NAMALWA (cell line): ENCODE measurements around the gene SPRYD4.
"Not testable (repeated sequence)": the region's sequence is repeated elsewhere in the genome, so short reads cannot be mapped to it uniquely, and the experiment has no call there.

Source experiments
- DNase-seq: peaks from one replicate; pipeline ENCODE4 v3.0.0-alpha.2; 2015; ENCODE audit warnings: low spot score

The SPRYD4 gene

DNA sequence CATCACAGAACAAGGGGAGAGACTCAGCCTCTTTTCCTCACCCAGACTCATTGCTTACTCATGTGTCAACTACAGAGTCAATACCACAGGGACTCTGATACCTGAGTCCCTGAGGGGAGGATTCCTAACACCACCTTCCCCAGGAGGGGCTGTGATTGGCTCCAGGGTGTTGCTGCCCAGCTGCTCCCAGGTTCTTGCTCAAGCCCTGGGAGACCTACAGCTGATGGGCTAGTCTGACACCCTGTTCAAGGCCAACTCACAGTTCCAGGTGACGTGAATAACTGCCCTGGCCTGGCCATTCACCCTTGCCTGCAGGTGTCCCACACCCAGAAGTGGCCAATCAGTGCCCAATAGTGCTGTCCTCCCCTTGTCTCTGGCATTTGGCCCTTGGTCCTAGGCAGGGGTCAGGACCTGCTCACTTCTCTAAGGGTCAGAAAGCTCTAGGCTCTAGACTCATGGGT is 8.6 kb downstream of the SPRYD4 start:
- no peak for DNase-seq

DNA sequence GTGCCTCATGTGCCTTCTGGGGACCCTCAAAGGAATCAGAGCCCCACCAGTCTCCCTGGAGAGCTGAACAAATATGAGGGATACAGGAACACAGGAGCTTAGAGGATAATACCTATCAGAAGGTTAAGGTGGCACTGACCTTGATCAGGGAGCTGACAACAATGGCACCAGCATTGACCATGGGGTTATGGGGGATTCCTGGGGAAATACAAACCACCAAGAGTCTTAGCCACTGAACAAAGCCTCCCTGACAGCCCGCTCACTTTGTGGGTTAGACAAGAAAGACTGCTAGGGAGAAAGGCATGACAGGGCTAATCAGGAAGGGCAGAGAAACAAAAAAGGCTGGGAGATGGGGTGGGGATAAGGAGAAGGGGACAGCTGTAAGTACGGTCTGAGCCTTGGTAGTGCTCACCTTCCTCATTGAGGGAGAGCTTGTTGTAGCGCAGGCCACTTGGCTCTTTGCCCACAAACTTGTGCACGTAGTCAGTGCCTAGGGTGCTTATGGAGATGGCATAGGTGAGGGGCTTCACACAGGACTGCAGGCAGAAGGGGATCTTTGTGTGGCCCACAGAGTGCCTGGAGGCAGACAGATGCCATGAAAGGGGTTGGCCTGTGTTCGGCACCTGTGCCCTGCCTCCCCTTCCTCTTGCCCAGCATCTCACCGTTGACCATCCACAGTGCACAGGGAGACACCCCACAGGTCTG is 9.3 kb downstream of the SPRYD4 start:
- no peak for DNase-seq

DNA sequence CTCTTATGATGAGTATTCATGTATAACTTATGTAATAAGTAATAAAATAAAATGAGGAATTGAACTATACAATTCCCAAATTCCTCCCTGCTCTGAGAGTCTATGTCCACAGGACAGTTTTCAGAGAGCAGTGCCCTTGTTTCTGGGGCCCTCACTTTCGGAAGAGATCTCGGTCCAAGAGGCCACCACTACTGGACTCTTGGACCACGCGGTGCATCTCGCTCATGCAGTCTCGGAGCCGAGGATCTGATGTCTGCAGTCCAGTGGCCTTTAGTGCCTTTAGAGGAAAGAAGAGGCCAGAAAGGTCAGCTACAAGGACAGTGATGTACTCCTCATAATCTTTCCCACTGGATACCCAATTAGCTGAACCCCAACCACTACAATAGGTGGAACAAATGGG is 11.2 kb downstream of the SPRYD4 start:
- no peak for DNase-seq

DNA sequence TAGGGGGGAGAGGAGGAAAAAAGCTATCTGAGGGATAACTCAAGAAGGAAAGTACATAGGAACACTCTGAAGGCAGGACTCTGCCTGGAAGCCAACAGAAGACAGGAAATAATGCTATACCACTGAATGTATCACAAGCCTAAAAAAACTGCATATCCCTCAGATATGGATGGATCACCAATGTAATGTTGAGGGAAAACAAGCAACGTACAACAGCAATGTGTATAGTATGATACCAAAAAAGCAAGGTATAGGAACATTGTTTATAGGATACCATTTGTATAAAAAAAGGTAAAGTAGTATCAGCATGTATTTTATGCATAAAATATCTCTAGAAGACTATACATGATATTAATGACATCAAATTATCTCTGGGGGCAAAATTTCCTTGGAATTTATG is 16.2 kb downstream of the SPRYD4 start:
- DNase-seq: no peak

DNA sequence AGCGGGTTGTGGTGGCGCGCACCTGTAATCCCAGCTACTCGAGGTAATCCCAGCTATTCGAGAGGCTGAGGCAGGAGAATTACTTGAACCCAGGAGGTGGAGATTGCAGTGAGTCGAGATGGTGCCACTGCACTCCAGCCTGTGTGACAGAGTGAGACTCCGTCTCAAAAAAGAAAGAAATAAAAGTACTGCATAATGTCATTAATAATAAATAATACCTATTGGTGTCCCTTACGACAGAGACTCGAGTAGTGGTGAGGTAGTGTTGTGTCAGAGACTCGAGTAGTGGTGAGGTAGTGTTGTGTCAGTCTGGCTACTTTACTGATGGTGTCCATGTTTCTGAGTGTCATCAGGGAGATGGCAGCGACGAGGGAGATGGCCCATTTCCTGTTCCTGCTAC is 18.3 kb downstream of the SPRYD4 start:
- DNase-seq: no peak

DNA sequence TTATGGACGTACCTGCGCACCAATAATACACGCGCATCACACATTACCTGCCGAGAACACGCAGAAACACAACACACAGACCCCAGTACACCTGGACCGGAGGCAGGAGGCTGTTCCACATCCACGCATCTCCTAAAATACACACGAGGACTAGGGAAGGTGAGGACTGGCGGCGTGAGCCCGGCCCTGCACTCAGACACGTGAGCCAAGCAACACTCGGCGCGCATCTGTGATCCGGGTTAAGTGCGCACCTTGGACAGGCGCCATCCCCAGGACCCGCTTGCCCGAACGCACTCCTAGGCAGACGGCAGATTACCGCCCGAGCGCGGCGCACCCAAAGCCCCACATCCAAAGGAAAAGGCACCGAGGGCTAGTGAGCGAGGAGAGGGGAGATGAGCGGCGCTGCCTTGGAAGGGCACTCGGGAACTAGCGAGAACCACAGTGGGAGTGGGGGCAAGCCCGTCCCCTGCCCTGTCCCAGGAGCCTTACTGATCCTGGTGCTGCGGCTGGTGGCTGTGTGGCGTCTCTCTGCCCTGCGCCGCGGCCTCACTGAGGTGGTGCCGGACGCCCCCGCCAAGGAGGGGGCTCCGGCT is 19.2 kb downstream of the SPRYD4 start:
- DNase-seq: no peak

DNA sequence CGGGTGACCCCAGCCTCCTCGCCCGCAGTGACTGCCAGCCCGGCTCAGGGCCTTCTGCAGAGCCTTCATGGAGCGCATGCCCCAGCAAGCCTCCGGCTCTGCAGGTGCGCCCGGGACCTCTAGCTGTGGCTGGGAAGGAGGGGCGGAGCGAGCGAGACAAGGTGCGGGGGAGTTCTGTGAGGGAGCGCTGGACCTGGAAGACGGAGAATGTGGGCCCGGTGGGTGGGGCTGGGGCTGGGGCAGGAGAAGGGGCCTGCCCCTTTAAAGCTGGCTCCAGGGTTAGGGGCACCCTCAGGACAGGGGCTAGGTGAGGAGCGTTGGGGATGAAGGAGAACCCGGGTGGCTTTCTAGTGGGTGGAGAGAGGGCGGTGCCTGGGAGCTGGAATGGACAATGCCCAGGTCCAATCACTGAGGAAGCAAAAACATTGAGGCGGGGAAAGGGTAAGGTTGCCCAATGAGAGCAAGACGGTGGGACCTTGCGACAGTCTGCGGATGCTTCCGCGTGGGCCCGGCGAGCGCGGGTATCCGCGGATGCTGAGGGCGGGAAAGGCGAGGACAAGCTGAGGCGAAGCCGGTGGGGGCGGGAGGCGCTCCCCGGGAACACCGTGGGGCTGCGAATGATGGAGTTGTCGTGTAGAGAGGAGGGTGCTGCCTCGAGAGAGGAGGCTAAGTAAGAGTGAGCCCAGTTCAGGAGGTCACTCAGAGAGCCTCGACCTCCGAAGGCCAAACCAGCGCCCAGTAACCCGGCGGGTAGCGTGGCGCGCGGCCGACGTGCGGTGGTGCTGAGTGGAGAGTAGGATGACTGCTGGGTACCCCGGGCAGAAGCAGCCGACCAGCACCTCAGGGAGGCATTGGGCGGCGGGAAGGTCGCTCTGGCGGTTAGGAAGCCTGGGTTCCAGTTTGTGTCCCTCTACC is 19.9 kb downstream of the SPRYD4 start, which contains the start of gene GLS2:
Gene GLS2 (minus strand): TSS at position 121 of the 915 bp plus-strand sequence. CDS start 43 bp downstream, at position 78.
- peak; percentile 64 for DNase-seq

DNA sequence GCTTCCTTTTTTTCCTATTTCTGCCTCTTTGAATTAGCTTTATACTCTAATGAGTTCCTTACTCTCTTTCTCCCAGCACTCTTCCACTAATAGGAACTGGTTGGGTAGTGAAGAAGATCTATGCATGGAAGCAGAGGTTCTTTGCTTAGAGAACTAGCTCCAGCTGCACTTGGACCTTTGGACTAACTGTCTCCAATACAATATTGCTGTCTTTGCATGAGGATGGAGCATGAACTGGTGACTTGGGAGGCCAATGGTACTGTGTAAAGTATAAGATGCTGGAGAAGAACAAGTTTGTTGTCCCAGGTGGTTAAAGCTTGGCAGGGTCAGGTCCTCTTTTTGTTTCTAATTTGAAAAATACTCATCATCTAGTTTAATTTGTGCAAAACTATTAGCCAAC is 22.0 kb downstream of the SPRYD4 start:
- no peak for DNase-seq

DNA sequence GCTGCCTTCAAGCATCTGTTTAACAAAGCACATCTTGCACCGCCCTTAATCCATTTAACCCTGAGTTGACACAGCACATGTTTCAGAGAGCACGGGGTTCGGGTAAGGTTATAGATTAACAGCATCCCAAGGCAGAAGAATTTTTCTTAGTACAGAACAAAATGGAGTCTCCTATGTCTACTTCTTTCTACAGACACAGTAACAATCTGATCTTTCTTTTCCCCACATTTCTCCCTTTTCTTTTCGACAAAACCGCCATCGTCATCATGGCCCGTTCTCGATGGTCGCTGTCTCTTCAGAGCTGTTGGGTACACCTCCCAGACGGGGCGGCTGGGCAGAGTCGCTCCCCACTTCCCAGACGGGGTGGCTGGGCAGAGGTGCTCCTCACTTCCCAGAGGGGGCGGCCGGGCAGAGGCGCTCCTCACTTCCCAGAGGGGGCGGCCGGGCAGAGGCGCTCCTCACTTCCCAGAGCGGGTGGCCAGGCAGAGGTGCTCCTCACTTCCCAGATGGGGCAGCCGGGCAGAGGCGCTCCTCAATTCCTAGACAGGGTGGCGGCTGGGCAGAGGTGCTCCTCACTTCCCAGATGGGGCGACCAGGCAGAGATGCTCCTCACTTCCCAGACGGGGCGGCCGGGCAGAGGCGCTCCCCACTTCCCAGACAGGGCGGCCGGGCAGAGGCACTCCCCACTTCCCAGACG is 25.2 kb downstream of the SPRYD4 start:
- DNase-seq: not testable (repeated sequence)

DNA sequence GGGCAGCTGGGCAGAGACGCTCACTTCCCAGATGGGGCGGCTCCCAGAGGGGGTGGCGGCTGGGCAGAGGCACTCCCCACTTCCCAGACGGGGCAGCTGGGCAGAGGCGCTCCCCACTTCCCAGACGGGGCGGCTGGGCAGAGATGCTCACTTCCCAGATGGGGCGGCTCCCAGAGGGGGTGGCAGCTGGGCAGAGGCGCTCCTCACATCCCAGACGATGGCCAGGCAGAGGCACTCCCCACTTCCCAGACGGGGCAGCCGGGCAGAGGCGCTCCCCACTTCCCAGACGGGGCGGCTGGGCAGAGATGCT is 25.7 kb downstream of the SPRYD4 start:
- not testable (repeated sequence) for DNase-seq

DNA sequence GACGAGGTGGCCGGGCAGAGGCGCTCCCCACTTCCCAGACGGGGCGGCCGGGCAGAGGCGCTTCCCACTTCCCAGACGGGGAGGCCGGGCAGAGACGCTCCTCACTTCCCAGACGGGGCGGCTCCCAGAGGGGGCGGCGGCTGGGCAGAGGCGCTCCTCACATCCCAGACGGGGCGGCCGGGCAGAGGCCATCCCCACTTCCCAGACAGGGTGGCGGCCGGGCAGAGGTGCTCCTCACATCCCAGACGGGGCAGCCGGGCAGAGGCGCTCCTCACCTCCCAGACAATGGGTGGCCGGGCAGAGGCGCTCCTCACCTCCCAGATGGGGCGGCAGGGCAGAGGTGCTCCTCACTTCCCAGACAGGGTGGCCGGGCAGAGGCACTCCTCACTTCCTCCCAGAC is 26.1 kb downstream of the SPRYD4 start:
- not testable (repeated sequence) for DNase-seq

DNA sequence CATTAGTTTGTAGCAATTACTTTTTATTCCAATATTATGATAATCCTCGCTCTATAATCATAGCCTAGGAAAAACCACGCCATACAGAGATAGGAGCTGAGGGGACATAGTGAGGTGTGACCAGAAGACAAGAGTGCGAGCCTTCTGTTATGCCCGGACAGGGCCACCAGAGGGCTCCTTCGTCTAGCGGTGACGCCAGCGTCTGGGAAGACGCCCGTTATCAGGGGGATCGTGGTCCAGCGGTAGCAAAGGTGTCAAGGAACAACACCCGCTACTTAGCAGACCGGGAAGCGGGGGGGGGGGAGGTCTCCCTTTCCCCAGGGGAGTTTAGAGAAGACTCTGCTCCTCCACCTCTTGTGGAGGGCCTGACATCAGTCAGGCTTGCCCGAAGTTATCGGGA is 28.3 kb downstream of the SPRYD4 start:
- DNase-seq: peak; percentile 50

DNA sequence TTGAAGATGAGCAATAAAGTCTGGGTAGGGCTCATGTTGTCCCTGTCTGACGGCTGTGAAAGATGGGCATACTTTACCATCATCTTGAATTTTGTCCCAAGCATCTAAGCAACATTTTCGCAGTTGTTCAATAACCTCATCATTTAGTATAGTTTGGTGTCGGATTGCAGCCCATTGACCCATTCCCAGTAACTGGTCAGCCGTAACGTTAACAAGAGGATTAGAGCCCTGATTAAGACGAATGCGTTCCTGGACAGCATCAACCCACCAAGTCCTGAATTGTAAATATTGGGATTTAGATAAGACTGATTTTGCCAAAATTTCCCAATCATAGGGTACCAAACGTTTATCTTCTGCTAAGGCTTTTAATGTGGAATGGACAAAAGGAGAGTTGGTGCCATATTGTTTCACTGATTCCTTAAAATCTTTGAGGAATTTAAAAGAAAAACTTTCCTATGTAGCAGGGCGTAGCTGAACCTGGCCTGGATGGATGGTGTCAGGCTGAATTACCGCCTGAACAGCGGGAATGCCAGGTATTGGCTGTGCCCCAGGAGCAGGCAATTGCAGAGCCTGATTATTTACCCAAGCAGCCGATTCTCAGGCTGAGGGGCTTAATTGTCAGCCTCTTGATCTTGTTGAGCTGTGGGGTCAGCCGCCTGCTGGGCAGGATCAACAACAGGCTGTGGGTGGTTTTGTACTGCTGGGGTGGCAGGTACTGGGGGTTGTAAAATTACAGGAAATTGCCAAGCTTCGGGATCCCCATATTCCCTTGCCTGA is 29.9 kb downstream of the SPRYD4 start:
- DNase-seq: not testable (repeated sequence)

DNA sequence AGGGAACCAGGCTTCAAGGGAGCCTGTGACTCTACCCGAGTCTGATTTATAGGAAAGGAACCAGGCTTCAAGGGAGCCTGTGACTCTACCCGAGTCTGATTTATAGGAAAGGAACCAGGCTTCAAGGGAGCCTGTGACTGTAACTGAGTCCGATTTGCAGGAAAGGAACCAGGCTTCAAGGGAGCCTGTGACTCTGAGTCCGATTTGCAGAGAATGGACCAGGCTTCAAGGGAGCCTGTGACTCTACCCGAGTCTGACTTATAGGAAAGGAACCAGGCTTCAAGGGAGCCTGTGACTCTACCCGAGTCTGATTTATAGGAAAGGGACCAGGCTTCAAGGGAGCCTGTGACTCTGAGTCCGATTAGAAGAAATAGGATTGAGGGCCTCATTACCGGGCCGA is 31.1 kb downstream of the SPRYD4 start:
- DNase-seq: not testable (repeated sequence)

DNA sequence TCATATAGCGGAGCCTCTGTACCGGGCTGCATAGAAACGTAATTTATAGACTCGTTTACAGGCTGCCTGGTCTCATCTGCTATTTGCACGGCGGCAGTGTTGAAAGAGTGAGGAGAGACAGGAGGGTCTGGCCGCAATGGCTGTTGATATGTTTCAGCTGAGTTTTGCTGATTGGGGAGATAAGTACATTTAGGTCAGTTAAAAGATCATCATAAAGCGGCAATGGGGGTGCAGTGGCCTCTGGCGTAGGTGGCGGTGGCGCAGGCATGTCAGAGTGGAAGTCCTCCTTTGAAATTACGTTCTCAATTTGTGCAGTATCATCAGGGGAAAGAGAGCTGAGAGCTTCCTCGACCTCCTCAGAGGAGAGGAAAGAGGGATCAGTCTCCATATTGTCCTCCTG is 31.5 kb downstream of the SPRYD4 start:
- not testable (repeated sequence) for DNase-seq

DNA sequence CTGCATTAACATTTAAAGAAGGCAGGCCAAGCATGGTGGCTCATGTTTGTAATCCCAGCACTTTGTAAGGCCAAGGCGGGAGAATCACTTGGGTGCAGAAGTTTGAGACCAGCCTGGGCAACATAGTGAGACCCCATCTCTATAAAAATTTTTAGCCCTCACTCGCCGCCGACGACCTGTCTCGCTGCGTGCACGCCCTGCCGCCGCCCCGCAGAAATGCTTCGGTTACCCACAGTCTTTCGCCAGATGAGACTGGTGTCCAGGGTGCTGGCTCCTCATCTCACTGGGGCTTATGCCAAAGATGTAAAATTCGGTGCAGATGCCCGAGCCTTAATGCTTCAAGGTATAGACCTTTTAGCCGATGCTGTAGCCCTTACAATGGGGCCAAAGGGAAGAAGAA is 42.4 kb downstream of the SPRYD4 start:
- no peak for DNase-seq

DNA sequence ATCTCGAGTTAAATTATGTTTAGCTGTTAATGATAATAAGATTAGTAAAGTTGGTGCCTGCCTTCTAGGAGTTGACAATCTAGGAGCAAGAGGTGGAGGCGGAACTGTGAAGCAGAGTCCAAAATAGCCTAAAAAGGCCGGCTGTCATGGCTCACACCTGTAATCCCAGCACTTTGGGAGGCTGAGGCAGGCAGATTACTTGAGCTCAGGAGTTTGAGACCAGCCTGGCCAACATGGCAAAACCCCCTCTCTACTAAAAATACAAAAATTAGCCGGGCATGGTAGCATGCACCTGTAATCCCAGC is 45.6 kb downstream of the SPRYD4 start:
- not testable (repeated sequence) for DNase-seq

DNA sequence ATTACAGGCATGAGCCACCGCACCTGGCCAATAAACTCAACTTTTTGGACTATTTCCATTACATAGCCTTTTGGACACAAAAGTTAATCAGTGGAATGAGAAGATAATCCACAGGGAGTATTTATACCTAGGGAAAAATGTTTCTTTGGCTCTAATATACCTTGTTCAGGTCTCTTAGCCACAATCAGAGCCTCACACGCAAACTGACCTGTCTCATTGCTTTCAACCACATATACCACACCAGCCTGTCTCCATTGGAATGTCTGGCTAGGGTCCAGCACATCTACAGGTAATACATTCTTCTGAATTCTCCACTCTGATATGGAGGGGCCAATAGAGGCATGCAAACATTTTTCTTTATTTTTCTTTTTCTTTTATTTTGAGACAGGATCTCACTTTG is 49.5 kb downstream of the SPRYD4 start:
- DNase-seq: no peak

DNA sequence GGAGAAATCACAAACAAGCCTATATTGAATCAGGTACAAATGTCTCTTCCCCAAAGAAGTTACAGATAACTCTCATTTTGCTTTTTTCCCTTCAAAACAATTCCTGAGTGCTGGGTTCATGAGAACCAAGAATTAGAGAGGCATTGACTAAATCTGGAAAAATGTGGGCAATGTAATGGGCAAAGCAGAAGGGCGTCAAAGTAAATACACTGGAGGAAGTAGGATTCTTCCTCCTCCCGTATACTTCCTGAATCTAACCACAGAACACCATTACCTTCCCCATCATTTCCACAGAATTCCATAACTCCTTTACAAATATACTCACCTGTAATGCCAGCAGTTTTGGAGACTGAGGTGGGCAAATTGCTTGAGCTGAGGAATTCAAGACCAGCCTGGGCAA is 50.2 kb downstream of the SPRYD4 start:
- DNase-seq: no peak

DNA sequence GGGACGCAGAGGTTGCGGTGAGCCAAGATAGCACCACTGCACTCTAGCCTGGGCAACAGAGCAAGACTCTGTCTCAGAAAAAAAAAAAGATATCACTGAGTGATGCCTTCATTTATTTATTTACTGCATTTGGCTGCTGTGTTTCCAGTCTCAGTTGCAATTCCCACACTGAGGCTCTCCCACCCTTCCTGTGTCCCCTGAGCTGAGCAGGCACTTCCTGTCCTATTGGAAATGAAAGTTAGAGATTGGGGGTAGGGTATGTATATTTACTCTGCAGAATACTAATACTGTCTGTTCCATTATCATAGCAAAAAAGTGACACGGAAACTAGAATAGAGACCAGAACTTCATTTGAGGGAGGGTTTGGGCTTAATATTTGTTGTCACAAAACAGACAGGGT is 51.7 kb downstream of the SPRYD4 start:
- DNase-seq: no peak

DNA sequence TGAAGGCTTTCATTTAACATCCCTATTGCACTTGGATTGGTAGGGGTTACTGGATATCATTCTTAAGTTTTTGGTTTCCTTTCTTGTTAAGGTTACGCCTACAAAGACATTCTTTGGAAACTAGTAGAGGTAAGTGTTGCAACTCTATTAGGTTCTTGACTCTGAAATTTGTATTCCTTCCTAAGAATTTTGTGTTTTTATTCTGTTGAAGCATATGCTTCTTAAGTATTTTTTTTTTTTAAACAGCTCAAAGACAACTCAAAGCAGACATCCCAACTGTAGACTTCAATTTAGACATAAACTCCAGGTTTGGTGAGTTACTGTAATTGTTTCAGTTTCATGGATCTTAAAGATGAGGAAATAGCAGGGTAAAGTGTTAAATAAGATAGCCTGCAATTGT is 52.1 kb downstream of the SPRYD4 start:
- no peak for DNase-seq

DNA sequence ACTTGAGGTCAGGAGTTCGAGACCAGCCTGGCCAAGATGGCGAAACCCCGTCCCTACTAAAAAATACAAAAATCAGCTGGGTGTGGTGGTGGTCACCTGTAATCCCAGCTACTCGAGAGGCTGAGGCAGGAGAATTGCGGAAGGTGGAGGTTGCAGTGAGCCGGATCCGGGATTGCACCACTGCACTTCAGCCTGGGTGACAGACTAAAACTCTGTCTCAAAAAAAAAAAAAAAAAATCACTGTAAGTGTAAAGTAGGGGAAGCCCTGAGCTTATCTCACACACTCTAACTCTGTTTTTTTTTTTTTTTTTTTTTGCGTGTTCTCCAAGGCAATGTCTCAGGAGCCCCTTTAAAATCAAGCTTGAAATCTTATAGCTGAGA is 52.8 kb downstream of the SPRYD4 start:
- no peak for DNase-seq
